ENCODE data around the gene MAML3. TPM values are rescaled to one million over a fixed set of nuclear protein-coding genes. Genes with fewer than 3 reads are reported as not detected.

The MAML3 gene
- total RNA-seq, 1 donor from 2014 or later: 4.0 TPM

- DNase-seq (ENCODE audit: low read depth in 2 of 2): no peak
Observed at GRCh38 chr4:139903845-139904244, 250.1 kb downstream of the MAML3 start.

- DNase-seq (ENCODE audit: low read depth in 2 of 2): no peak
Observed at GRCh38 chr4:139902321-139903320, 251.4 kb downstream of the MAML3 start.

- DNase-seq (ENCODE audit: low read depth in 2 of 2): peak in 1 of 2 donors; percentile 47
Observed at GRCh38 chr4:139901531-139902320, 252.3 kb downstream of the MAML3 start.

GRCh38 chr4:139900964-139901376 is 253.0 kb downstream of the MAML3 start:
- peak in 1 of 2 donors; percentile 62 for DNase-seq (ENCODE audit: low read depth in 2 of 2)

- no peak for DNase-seq (ENCODE audit: low read depth in 2 of 2)
Observed at GRCh38 chr4:139899346-139899745, 254.6 kb downstream of the MAML3 start.

- DNase-seq (ENCODE audit: low read depth in 2 of 2): no peak
Observed at GRCh38 chr4:139898293-139898692, 255.7 kb downstream of the MAML3 start.

GRCh38 chr4:139896091-139896604 is 257.8 kb downstream of the MAML3 start:
- DNase-seq (ENCODE audit: low read depth in 2 of 2): no peak

- no peak for DNase-seq (ENCODE audit: low read depth in 2 of 2)
Observed at GRCh38 chr4:139893801-139894200, 260.2 kb downstream of the MAML3 start.

- DNase-seq (ENCODE audit: low read depth in 2 of 2): peak in 1 of 2 donors; percentile 90
Observed at GRCh38 chr4:139892973-139893736, 260.8 kb downstream of the MAML3 start.

GRCh38 chr4:139890816-139891215 is 263.2 kb downstream of the MAML3 start:
- DNase-seq (ENCODE audit: low read depth in 2 of 2): peak in 1 of 2 donors; percentile 93

GRCh38 chr4:139889901-139890300 is 264.1 kb downstream of the MAML3 start:
- DNase-seq (ENCODE audit: low read depth in 2 of 2): no peak

- no peak for DNase-seq (ENCODE audit: low read depth in 2 of 2)
Observed at GRCh38 chr4:139889264-139889663, 264.7 kb downstream of the MAML3 start.

GRCh38 chr4:139887962-139888735 is 265.8 kb downstream of the MAML3 start:
- peak in 1 of 2 donors; percentile 50 for DNase-seq (ENCODE audit: low read depth in 2 of 2)

- DNase-seq (ENCODE audit: low read depth in 2 of 2): no peak
Observed at GRCh38 chr4:139887376-139887802, 266.6 kb downstream of the MAML3 start.

- DNase-seq (ENCODE audit: low read depth in 2 of 2): no peak
Observed at GRCh38 chr4:139886798-139887197, 267.2 kb downstream of the MAML3 start.

GRCh38 chr4:139884438-139884837 is 269.5 kb downstream of the MAML3 start:
- no peak for DNase-seq (ENCODE audit: low read depth in 2 of 2)

- no peak for DNase-seq (ENCODE audit: low read depth in 2 of 2)
Observed at GRCh38 chr4:139880841-139881240, 273.1 kb downstream of the MAML3 start.

- DNase-seq (ENCODE audit: low read depth in 2 of 2): no peak
Observed at GRCh38 chr4:139878050-139878449, 275.9 kb downstream of the MAML3 start.

GRCh38 chr4:139876337-139876941 is 277.5 kb downstream of the MAML3 start:
- no peak for DNase-seq (ENCODE audit: low read depth in 2 of 2)

- no peak for DNase-seq (ENCODE audit: low read depth in 2 of 2)
Observed at GRCh38 chr4:139875411-139875825, 278.6 kb downstream of the MAML3 start.

All from lung microvascular endothelial cell (primary cell).